Esophagus mucosa (tissue), 1 donor: Measurements from ENCODE around the gene REXO1. TPM values are rescaled to one million over a fixed set of nuclear protein-coding genes. Genes with fewer than 3 reads are reported as not detected.
"Not testable (repeated sequence)": the region's sequence is repeated elsewhere in the genome, so short reads cannot be mapped to it uniquely, and the experiment has no call there.

Source experiments
- ATAC-seq: fragments of 200-7000 bp; cut with Tn5 transposase; one replicate; pipeline ENCODE4 v1.9.1; 2020
- total RNA-seq: library from RNA; stranded (reverse); gene quantifications from one replicate; pipeline ENCODE4 v1.2.4, GENCODE V29; 2023
- donor health status: DM: yes; HTN: yes; CAD: no.

REXO1 gene
- total RNA-seq, 1 donor from 2014 or later, result 16.9 TPM

DNA sequence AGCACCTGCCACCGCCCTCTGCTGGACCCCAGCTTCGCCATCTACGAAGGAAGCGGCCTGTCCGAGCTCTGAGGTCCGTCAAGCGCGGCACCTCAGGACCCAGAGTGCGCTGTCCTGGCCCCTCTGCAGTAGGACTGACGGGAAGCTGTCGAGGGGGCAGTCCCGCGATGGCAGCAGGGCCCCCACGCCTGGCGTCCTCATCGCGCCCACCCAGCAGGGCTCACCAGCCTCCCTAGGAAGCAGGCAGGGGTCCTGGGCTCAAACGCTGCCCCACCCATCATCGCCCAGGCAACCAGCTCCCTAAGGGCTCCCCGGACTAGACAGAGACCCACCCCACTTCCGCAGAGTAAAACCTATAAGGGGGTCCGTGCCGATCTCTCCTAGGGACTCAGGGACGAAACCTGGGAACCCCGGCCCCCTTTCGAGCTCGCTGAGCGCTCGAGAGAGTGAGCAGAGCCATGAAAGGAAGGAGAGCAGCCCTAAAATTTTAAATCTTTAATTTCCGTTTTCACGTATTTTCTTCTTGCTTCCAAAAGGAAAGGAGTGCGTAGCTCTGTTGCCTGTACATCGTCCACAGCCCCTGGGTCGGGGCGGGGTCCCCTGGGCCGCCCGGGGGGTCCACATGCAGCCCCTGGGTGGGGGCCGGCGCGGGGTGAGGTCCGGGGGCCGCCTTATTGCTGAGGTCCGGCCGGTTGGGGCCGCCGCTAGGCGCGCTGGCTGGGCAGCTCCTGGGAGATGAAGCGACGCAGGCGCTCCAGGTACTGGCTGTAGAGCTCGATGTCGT lies 28.4 kb upstream of the REXO1 start:
- ATAC-seq, result peak; percentile 8

DNA sequence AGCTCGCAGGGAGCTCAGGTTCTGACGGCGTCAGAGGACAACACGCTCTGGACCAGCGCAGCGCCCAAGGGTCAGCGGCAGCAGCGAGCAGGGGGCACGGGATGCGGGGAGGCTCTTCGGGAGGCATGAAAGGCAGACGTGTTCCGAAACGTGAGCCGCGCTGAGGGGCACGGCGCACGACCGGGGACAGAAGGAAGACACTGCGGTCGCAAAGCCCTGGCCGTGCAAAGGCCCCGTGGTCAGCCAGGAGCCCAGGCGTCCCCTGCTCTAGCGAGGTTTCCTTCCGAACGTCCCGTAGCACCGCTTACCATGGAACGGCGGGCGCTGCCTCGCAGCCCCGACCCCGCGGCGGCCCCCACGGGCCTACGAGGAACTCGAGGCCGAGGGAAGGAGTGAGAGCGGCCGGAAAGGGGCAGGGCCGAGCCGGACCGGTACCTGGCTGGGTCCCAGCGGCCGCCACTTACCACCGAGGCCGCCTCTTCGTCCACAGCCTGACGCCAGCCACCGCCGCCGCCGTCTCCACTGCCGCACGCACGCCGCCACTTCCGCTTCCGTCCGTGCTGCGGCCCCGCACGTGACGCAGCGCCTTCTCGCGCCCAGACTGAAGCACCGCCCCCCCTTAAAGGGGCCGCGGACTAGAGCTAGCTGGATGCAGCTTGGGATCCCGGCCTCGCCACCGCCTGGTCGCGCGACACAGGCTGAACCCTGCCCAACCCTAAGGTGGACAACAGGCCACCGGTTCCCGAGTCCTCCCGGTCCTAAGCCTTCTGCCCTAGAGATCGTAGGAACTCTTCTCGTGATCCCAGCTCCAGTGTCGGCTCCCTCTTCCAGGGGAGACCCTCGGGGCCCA lies 27.6 kb upstream of the REXO1 start:
- peak; percentile 92 for ATAC-seq

DNA sequence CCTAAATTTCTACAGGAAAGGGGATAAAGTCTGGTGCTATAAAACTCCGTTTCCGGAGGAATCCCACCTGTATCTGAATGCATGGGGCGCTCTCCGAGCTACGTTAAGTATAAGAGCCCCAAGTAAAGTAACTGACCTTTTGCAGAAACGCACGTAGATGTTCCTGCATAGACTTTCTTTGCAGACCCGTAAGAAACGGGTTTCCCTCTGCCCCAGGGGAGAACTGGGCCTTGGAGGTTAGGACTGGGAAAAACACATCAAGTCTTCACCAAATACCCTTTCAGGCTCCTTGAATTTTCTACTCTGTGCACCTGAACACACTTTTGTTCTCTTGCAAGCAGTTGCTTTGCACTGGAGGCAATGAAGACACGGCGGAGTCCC lies 27.0 kb upstream of the REXO1 start:
- ATAC-seq, result not testable (repeated sequence)

DNA sequence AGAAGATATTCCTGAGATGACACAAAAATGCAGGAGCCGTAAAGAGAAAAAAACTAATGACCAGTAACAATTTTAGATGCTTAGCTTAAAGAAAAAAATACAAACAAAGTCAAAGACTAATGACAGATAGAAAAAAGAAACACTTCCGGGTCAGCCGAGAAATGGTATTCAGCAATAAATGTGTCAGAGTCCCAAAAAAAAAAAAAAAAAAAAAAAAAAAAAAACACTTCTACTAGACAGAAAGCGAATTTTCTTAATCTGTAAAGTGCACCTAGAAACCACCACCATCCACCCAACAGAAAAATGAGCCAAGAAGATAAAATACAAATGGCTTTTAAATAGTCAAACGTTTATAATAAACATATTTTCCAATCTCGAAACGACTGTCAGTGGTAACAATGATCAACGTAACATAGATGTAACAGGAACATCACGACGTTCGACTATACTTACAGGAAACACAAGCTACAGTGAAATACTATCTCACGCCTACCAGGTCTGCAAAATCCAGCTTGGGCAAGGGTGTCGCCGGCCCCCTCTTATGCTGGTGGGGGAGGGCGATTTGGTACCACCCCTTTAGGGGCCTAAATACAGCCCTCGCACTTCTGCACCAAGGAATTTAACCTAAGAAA lies 26.4 kb upstream of the REXO1 start:
- ATAC-seq, result no peak

DNA sequence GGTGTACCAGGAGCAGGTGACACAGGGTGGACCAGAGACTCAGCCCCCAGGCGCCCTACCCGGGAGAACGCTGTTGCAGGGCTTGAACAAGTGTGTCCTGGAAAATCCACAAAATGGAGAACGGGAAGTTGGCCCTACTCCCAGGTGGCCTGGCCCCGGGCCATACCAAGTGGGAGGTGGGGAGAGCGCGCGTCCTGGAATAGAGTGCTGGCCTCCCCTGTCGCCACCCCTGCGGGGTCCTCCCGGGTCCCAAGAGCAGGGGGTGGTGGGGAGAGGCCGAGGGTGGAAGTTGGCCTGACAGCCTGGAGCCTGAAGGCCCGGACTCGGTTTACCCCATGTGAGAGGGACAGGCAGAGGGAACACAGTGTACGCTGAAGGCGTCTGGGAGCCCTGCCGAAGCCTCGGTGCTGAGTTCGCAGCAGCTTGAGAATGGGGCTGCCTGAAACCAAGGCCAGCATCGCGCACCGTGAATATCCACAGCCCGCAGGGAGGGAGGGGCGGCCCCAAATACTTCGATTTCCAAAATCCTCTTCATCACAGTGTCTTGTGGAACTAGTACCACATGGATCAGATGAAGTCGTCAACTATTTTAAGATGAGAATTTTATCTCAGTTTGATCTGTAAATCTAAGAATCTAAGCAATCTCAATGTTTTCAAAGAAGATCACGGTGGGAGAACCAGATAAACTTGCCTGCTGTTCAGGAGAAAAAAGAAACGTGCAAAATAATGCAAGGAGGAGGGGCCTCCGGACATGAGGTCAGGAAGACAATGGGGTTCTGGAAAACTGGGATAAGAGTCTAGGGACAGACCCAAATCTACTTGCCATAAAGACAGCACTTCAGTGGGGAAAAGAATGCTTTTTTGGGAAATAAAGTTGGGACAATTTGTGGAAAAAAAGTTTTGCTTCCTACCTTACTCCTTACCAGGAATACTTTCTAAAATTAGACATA lies 25.5 kb upstream of the REXO1 start:
- peak; percentile 1 for ATAC-seq

DNA sequence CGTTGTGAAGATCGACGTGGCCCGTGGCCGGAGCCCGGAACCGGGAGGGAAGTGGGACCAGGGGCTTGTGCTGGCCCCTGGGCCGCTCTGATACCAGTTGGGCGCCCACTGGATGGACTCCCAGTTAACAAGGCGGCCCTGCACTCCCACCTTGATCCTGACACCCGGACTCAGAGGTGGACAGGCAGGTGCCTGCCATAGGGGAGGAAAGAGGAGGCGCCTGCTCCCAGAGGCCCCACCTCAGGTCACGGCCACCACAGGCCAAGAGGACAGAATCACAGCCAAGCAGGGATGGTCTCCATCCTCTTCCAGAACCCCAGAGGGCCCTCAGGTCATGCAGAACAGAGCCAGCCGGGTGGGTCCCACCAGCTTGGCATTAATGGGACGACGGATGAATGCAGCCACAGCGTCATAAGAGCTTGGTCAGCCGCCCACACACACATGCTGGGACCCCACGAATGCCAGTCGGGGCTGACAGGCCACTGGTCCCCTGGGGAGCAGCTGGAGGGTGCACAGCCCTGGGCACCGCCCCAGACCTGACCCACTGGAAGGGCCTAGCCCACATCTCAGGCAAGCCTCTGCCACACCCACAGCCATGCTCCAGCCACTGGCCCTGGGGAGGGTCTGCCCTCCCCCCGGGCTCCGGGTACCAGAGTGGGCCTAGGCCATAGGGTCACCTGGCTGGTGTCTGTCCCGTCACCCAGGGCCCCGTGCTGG lies 24.7 kb upstream of the REXO1 start:
- peak; percentile 27 for ATAC-seq

DNA sequence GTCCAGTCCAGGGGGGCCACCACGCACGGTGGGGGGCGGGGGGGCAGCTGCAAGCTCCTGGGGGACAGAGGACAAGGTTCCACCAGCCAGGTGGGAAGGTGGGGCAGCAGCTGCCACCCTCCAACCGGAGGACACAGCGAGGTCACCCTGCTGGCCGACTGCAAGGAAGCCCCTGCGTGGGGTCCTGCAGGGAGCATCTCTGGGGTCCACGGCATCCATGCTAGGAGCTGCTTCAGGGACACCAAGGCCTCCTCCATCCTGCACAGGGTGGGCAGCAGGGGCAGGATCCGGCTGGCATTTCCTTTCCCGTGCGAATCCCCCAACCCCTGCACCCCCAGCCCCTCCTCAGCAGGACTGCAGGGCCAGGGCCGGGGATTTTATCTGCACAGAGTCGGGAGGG lies 23.3 kb upstream of the REXO1 start:
- no peak for ATAC-seq

DNA sequence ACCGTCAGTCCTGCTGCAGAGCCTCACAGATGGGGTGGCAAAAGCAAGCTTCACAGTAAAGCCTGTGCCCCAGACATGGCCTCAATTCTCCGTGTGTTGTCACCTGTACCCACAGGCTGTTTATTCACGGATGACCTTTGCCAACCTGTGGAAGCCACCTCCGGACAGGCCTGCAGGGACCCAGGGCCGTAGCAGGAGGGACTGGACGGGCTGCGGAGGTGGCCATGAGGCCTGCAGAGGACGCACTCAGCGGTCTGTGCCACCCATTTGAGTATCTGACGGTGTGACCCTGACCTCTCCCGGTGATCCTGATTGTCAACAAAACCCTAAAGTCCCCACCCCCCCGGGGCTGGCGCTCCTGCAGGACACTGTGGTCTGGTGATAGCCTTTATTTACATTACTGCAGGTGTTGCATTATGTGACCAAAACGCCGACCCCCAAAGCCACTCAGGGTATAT lies 22.9 kb upstream of the REXO1 start:
- no peak for ATAC-seq

DNA sequence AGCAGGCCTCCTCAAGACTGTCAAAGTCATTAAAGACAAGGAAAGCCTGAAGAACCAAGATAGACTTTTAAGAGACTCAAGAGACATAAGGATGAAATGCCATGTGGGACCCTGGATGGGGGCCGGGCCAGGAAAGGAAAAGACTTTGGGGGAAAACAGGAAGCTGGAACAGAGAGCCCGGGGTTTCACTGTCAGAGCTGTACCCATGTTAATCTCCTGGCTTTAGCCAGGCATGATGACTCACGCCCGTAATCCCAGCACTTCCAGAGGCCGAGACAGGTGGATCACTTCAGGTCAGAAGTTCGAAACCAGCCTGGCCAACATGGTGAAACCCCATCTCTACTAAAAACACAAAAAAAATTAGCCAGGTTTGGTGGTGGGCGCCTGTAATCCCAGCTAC lies 20.7 kb upstream of the REXO1 start:
- ATAC-seq, result no peak

DNA sequence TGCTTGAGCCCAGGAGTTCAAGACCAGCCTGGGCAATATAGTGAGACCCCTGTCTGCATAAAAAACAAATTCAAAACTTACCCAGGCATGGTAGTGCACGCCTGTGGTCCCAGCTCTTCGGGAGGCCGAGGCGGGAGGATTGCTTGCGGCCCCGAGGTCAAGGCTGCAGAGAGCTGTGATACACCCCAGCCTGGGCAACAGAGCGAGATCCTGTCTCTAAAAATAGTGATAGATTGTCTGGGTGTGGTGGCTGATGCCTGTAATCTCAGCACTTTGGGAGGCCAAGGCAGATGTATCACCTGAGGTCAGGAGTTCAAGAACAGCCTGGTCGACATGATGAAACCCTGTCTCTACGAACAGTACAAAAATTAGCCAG lies 19.1 kb upstream of the REXO1 start:
- ATAC-seq, result no peak

DNA sequence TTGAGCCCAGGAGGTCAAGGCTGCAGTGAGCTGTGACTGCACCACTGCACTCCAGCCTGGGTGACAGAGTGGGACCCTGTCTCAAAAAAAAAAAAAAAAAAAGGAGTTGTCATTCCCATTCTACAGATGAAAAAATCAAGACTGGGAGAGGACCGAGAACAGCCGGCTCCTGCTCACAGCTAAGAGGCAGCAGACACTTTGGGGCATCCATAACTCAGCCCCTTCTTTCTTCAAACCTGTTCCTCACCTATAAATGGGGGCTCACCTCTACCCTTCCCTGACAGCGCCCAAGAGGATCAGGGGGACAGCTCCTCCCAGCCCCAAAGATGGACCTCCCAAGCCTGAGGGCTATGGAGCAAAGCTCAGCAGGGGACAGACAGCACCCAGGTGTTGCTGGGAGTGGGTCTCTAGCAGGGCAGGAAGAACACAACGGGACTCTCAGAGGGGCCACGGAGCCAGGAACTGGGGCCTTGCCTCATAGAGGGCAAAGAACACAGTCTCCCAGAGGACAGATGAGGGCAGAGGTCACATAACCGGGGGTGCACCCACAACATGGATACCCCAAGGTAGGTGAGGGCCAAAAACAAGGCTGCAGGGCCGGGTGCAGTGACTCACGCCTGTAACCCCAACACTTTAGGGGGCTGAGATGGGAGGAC lies 18.5 kb upstream of the REXO1 start:
- ATAC-seq, result no peak

DNA sequence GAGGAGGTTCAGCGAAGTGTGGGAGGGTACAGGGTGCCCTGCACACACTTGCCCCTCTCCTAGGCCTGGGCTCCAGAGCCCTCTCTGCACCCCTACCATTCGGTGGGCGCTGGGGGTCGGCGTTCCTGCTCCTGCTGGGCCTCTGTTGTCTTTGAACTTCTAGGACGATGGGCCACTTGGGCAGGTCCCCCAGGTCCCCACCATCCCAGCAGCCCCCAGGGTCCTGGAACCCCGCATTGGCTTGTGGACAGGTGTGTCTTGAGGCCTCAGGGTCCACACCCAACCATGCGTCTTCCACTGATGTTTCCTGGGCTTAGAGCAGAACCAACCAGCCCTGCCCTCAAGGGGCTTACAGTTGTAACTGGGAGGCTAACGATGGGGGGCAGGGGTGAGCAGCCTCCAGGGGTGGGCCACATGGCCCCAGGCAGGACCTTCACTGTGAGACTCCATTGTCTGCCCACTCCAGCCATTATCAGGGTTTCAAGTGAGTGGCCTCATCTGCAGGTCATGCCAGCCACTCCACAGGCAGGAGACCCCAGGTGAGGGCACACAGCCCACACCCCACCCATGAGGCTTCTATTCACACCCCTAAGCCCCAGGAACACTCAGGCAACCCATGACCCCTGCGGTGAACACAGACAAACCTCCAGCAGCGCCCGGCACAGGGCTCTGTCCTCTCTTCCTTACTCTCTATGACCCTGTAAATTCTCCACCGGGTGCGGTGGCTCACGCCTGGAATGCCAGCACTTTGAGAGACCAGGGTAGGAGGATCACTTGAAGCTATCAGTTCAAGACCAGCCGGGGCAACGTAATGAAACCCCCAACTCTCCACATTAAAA lies 17.1 kb upstream of the REXO1 start:
- no peak for ATAC-seq

DNA sequence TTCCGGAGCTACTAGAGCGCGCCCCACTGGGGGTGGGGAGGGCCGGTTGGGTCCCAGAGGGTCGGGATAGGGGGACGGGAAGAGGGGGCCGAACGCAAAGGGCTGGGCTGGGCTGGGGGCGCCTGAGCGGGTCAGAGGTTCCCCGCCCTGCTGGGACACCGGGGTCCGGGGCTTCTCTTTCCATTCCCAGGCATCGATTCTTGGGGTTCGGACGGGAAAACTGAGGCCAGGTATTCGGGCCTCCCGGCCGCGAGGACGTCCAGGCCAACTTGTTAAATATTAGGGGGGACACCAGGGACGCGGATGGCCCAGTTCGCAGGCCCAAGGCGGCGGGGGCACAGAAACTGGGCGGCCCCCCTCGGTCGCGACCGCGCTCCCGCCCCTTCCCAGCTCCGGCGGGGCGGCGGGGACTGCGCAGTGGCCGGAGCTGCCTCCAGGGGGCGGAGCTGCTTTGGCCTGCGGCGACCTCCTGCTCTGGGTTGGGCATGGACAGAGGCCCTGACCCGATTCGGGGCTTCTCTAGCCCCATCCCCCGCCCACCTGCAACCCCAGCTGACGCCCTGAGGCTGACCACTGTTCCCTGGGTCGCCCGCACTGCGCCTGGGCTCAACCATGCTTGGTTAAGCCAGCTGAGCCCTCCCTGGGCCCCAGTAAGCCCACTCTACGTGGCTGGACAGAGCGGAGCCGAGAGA lies 16.3 kb upstream of the REXO1 start:
- peak; percentile 25 for ATAC-seq

DNA sequence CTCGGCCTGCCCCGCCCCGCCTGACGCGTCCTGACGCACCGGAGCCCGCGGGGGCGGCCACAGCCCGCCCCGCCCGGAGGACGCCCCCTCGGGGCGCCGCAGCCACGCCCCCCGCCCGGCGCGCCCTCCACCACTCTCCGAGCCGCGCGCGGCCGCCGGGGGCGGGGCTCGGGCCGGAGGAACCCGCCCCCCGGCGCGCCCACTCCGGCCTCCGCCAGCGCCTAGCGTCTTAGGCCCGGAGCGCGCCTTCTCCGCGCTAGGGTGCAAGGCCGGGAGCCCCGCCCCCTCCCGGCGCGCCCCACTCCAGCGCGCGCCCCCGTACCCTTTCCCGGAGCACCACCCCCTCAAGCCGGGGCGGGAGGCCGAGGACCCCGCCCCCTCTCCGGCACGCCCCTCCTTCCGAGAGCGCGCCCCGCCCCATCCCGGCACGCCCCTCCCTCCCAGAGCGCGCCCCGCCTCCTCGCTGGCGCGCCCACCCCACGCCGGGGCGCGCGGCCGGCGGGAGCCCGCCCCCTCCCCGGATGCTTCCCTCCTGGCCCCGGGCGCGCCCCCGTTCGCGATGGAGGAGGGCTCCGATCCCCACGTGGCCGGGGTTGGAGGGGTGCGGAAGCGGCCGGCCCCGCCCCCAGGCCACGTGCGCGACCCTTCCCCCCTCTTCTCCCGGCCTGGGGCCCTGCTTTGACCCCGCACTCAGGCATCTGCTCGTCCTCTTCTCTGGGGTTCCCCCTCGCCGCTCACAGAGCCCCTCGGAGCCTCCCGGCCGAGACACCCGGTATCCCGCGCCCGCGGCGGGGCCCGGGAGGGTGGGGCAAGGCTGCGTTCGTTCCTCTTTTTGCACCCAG lies 15.6 kb upstream of the REXO1 start:
- peak; percentile 84 for ATAC-seq

DNA sequence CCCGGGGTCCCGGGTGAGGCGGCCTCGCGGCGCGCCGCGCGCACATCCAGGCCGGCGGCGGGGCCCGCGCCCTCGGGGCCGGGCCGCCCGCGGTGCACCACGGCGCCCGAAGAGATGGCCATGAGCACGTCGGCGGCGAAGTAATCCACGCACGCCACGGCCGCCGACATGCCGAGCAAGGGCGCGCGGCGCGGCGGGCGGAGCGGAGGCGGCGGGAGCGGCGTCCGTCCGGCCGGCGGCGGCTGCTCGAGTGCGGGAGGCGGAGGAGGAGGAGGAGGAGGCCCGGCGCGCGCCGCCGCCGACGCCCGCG lies 15.0 kb upstream of the REXO1 start, which contains the start of gene KLF16:
TSS of gene KLF16 (minus strand) at position 252 of the 310 bp plus-strand sequence. CDS start at position 170, 82 bp downstream.
- no peak for ATAC-seq

DNA sequence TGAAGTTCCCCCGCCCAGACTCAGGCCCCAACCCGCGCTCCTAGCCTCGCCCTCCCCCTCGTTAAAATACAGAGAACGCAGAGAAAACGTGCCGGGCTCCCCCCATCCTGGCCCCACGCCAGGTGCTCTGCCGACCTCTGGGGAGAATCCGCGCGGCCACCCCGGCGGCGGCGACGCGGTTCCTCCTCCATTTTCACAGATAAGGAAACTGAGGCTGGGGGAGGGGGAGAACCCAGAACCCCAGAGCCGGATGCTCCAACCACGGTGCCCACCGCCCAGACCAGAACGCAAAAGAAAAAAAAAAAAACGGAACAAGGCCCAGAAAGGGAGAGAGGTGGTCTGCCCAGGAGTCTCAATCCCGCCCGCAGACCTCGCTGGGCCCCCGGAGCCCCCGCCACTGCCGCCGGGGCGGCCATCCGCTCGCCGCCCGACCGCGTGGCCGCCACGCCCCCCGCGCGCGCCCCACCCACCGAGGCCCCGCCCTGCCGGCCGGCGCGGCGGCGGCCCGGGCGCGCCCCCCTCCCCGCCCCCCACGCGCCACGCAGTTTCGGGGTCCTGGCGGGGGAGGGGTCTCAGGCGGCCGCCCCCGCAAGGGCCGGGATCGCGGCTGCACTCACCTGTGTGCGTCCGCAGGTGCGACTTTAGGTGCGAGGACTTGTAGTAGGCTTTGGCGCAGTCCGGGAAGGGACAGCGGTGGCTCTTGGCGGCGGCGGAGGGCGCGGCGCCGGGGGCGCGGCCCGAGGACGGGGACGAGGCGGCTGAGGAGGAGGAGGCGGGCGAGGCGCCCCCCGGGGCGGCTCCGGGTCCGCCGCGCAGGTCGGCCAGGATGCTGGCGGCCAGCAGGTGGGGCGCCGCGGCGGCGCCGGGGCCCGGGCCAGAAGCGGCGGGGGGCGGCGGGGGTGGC lies 14.4 kb upstream of the REXO1 start:
- ATAC-seq, result no peak

DNA sequence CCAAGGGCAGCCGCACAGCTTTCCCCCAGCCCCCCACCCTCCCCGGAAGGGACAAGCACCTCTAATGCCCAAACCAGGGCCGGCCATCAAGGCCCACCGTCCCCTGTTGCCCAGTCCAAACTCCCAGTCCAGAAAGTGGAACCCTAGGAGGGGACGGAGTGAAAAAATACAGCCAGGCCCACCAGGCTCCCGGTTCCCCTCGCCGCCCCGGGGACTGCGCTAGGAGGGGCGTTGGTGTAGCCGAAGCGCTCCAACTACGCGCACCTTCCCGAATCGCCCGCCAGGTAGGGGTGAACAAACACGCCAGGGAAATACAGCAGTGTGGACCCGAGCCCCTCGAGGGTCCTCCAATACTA lies 13.8 kb upstream of the REXO1 start:
- no peak for ATAC-seq
